Panc1 (cell line): Measurements from ENCODE around the gene IFT122.

Source experiments
- POLR2AphosphoS5 ChIP-seq: IDR thresholded peaks from 2 replicates; pipeline ENCODE4 v1.6.1; 2012; ENCODE audit warnings: mild to moderate bottlenecking, low read depth, low read length, moderate library complexity
- SIN3A ChIP-seq: IDR thresholded peaks from 2 replicates; pipeline ENCODE4 v1.6.1; 2012; ENCODE audit warnings: low read depth, mild to moderate bottlenecking, low read length, moderate library complexity, borderline replicate concordance; ENCODE audit not compliant: insufficient read depth
- TCF7L2 ChIP-seq: IDR thresholded peaks from 2 replicates; pipeline ENCODE4 v1.6.1; 2011; ENCODE audit warnings: mild to moderate bottlenecking, low read depth, low read length, inconsistent platforms
- TF ChIP-seq, protein P1 (sequence below): fragments of 450-650 bp; IDR thresholded peaks from 2 replicates; pipeline ENCODE4 v1.5.1; 2017; ENCODE audit warnings: mild to moderate bottlenecking
- TF ChIP-seq, protein P2 (sequence below), 2 experiments: IDR thresholded peaks; 2 replicates each; pipeline ENCODE4 v1.6.1; 2011 to 2012; ENCODE audit warnings: low read depth in 2 of 2, control low read depth in 1 of 2, low read length in 1 of 2, mild to moderate bottlenecking in 1 of 2, moderate library complexity in 1 of 2; ENCODE audit not compliant: insufficient read depth in 1 of 2

DNA sequence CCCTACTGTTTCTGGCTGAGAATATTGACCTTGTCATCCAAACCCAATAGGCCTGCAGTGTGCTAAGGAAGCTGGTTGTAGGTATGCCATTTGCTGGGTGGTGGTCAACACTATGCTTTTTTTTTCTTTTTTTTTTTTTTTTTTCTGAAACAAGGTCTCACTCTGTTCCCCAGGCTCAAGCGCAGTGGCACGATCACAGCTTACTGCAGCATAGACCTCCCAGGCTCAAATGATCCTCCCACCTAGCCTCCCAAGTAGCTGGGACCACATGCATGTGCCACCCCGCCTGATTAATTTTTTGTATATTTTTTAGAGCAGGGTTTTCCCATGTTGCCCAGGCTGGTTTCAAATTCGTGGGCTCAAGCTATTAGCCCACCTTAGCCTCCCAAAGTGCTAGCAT, 52.7 kb downstream of the IFT122 start:
- TF ChIP-seq, protein P1, sequence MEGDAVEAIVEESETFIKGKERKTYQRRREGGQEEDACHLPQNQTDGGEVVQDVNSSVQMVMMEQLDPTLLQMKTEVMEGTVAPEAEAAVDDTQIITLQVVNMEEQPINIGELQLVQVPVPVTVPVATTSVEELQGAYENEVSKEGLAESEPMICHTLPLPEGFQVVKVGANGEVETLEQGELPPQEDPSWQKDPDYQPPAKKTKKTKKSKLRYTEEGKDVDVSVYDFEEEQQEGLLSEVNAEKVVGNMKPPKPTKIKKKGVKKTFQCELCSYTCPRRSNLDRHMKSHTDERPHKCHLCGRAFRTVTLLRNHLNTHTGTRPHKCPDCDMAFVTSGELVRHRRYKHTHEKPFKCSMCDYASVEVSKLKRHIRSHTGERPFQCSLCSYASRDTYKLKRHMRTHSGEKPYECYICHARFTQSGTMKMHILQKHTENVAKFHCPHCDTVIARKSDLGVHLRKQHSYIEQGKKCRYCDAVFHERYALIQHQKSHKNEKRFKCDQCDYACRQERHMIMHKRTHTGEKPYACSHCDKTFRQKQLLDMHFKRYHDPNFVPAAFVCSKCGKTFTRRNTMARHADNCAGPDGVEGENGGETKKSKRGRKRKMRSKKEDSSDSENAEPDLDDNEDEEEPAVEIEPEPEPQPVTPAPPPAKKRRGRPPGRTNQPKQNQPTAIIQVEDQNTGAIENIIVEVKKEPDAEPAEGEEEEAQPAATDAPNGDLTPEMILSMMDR: no peak
- TF ChIP-seq POLR2AphosphoS5 (no peak), SIN3A (no peak), TCF7L2 (no peak)
- TF ChIP-seq, protein P2, sequence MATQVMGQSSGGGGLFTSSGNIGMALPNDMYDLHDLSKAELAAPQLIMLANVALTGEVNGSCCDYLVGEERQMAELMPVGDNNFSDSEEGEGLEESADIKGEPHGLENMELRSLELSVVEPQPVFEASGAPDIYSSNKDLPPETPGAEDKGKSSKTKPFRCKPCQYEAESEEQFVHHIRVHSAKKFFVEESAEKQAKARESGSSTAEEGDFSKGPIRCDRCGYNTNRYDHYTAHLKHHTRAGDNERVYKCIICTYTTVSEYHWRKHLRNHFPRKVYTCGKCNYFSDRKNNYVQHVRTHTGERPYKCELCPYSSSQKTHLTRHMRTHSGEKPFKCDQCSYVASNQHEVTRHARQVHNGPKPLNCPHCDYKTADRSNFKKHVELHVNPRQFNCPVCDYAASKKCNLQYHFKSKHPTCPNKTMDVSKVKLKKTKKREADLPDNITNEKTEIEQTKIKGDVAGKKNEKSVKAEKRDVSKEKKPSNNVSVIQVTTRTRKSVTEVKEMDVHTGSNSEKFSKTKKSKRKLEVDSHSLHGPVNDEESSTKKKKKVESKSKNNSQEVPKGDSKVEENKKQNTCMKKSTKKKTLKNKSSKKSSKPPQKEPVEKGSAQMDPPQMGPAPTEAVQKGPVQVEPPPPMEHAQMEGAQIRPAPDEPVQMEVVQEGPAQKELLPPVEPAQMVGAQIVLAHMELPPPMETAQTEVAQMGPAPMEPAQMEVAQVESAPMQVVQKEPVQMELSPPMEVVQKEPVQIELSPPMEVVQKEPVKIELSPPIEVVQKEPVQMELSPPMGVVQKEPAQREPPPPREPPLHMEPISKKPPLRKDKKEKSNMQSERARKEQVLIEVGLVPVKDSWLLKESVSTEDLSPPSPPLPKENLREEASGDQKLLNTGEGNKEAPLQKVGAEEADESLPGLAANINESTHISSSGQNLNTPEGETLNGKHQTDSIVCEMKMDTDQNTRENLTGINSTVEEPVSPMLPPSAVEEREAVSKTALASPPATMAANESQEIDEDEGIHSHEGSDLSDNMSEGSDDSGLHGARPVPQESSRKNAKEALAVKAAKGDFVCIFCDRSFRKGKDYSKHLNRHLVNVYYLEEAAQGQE (IDR thresholded peaks at IDR 0.05; ENCODE audit: insufficient read depth in 1 of 2, low read depth in 2 of 2, low read length in 1 of 2): no peak
